SJSA1 (cell line): ENCODE measurements around the gene ENTPD7. TPM values are rescaled to one million over a fixed set of nuclear protein-coding genes. Genes with fewer than 3 reads are reported as not detected.

Source experiments
- DNase-seq, 2 experiments: peaks; one replicate each; pipeline ENCODE4 v3.0.0-alpha.2; 2015 to 2020; ENCODE audit warnings: low spot score in 2 of 2, low read depth in 1 of 2
- H3K27ac ChIP-seq: fragments of 250-450 bp; sonication (Bioruptor Pico); 2 replicates; pipeline ENCODE4 v1.5.1; 2020; ENCODE audit warnings: mild to moderate bottlenecking, moderate library complexity
- H3K27me3 ChIP-seq: fragments of 250-450 bp; sonication (Bioruptor Pico); replicated peaks from 2 replicates; pipeline ENCODE4 v1.5.1; 2020; ENCODE audit warnings: mild to moderate bottlenecking, moderate library complexity
- H3K36me3 ChIP-seq: fragments of 250-450 bp; sonication (Bioruptor Pico); 2 replicates; pipeline ENCODE4 v1.5.1; 2020; ENCODE audit warnings: mild to moderate bottlenecking
- H3K4me1 ChIP-seq: fragments of 250-450 bp; sonication (Bioruptor Pico); replicated peaks from 2 replicates; pipeline ENCODE4 v1.6.1; 2021; ENCODE audit warnings: mild to moderate bottlenecking
- H3K4me3 ChIP-seq: fragments of 250-450 bp; sonication (Bioruptor Pico); 2 replicates; pipeline ENCODE4 v1.5.1; 2020; ENCODE audit warnings: mild to moderate bottlenecking
- H3K9me3 ChIP-seq: fragments of 250-450 bp; sonication (Bioruptor Pico); replicated peaks from 2 replicates; pipeline ENCODE4 v1.5.1; 2020; ENCODE audit warnings: mild to moderate bottlenecking
- total RNA-seq: library from RNA; depleted of rRNA; stranded (reverse); fragments of >200 nt; shearing (Covaris generic); gene quantifications from 2 replicates; pipeline ENCODE4 v1.2.3, GENCODE V29; 2014

ENTPD7 gene
- total RNA-seq, 1 experiment from 2014 or later, result 18.4 TPM

DNA sequence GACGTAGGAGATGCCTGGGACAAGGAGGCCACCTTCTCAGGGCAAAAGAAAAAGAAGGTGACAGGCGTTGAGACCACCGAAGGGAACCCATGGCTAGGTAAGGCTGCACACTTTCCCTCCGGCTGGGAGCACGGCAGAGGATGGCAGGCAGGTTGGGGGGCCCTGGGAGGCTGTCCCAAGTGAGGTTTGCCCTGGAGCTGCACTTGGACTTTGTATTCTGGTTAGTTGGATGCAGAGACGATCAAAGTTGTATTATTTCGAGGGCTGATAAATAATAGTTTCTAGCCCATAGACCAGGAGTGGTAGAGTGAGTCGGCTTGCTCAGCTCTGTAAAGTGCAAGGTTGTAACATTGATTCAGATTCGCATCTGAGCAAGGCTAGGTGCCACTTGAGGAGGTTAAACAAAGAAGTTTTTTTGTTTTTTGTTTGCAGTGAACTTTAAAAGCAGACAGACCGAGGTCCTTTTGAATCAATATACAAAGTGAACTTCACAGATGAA, 608 bp downstream of the ENTPD7 start:
- no peak for DNase-seq
- H3K27me3 ChIP-seq, result no peaks in the 10 kb centered on the region

DNA sequence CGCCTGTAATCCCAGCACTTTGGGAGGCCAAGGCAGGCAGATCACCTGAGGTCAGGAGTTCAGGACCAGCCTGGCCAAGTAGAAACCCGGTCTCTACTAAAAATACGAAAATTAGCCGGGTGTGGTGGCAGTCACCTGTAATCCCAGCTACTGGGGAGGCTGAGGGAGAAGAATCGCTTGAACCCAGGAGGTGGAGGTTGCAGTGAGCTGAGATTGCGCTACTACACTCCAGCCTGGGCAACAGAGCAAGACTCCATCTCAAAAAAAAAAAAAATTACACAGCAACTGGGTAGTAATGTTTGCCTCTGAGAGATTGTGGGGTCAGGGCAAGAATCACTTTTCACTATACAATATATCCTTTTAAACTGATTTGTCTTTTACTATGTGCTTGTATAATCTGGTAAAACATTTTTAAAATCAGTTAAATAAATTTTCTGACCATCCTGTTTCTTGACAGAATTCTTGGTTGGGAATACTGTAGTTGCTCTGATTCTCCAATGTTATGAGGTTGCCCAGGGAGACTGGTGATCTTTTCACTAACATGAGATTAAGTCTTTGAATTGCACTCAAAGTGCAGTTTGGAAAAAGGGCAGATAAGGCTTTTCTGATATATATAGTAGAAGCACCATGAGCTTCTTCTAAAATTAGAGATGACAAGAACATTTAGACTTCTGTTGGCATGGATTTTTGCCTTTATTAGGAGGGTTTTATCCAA, 1.5 kb downstream of the ENTPD7 start:
- no peak for DNase-seq
- Histone ChIP-seq H3K36me3 (peaks cover 25% of the 10 kb centered on the region), H3K4me1 (peaks cover 25% of the 10 kb centered on the region), H3K27me3 (no peaks in the 10 kb centered on the region), H3K4me3 (no peak overlapping the region), H3K27ac (peak overlapping the region; percentile 49), H3K9me3 (no peaks in the 10 kb centered on the region; the same call in 1 of the 2 replicates)

More for the DNA sequence above, 608 bp downstream of the ENTPD7 start:
- peaks cover 25% of the 10 kb centered on the region for H3K4me1 ChIP-seq
- H3K4me3 ChIP-seq, result peak overlapping the region; percentile 86
- no peaks in the 10 kb centered on the region; the same call in 1 of the 2 replicates for H3K9me3 ChIP-seq
- peaks cover 19% of the 10 kb centered on the region for H3K36me3 ChIP-seq
- peak overlapping the region; percentile 76 for H3K27ac ChIP-seq

GRCh38 chr10:99661377-99661763, 2.1 kb downstream of the ENTPD7 start:
- Histone ChIP-seq H3K36me3 (peaks cover 26% of the 10 kb centered on the region), H3K9me3 (no peaks in the 10 kb centered on the region; the same call in 1 of the 2 replicates), H3K27ac (peak overlapping the region; percentile 49), H3K27me3 (no peaks in the 10 kb centered on the region), H3K4me3 (no peak overlapping the region), H3K4me1 (peaks cover 27% of the 10 kb centered on the region)
- peak; percentile 47 to 67 for DNase-seq

- Histone ChIP-seq H3K9me3 (no peaks in the 10 kb centered on the region), H3K27ac (no peak overlapping the region), H3K27me3 (no peaks in the 10 kb centered on the region), H3K4me1 (peaks cover 29% of the 10 kb centered on the region), H3K4me3 (no peak overlapping the region), H3K36me3 (peaks cover 30% of the 10 kb centered on the region)
- no peak for DNase-seq
Measured at GRCh38 chr10:99665304-99665703, 6.0 kb downstream of the ENTPD7 start.

DNA sequence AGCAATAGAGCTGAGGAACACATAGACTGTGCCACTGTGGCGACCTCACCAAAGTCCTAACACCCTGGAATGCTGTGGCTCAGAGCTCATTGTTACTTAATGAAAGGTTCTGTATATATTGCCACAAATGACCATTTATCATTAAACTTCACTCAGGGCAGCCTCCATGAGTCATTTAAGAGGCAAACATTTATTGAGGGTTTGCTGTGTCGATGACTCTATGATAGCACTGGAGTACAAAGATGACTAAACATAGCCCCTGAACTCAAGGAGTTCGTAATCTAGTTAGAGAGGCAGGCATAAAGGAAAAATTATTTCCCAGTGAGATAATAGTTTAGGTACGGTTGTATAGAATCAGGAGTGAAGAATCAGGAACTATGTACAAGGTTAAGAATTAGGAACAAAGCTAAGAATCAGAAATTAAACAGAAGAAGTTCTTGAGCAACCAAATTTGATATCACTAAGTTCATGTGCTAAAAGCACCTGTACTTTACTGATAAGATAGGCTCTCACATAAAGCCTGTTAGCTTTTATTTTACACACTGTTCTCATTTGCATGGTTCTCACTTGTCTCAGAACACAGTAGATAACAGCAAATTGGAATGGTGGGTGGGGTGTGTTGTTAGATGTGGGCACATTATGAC, 7.9 kb downstream of the ENTPD7 start:
- no peak overlapping the region for H3K4me3 ChIP-seq
- H3K27me3 ChIP-seq, result no peaks in the 10 kb centered on the region
- peak in 1 of 2 experiments; percentile 53 for DNase-seq
- peaks cover 14% of the 10 kb centered on the region for H3K4me1 ChIP-seq
- peaks cover 31% of the 10 kb centered on the region for H3K36me3 ChIP-seq
- H3K27ac ChIP-seq, result peak overlapping the region; percentile 12; the same call in 1 of the 2 replicates
- H3K9me3 ChIP-seq, result no peaks in the 10 kb centered on the region

DNA sequence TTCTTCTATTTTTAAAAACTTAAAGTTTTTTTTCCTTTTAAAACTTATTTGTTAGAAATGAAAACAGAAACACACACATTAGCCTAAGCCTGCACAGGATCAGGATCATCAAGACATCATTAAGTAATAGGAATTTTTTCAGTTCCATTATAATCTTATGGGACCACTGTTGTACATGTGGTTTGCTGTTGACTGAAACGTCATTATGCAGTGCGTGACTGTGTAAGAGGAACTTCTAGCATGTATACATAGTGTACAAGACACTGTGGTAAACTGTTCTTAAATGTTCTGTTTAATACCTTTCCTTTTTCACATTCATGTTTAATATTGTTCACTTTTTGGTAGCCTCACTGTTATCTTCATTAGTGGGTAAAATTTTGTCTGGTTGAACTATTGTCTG, 12.1 kb downstream of the ENTPD7 start:
- H3K36me3 ChIP-seq, result peaks cover 23% of the 10 kb centered on the region
- no peak overlapping the region for H3K4me3 ChIP-seq
- no peaks in the 10 kb centered on the region for H3K9me3 ChIP-seq
- H3K27ac ChIP-seq, result no peak overlapping the region
- no peaks in the 10 kb centered on the region for H3K27me3 ChIP-seq
- H3K4me1 ChIP-seq, result peaks cover 13% of the 10 kb centered on the region
- no peak for DNase-seq

- Histone ChIP-seq H3K27ac (no peak overlapping the region), H3K27me3 (no peaks in the 10 kb centered on the region), H3K9me3 (no peaks in the 10 kb centered on the region), H3K4me3 (no peak overlapping the region), H3K4me1 (no peaks in the 10 kb centered on the region), H3K36me3 (peaks cover 20% of the 10 kb centered on the region)
- DNase-seq, result no peak
Measured at GRCh38 chr10:99672884-99673283, 13.6 kb downstream of the ENTPD7 start.

DNA sequence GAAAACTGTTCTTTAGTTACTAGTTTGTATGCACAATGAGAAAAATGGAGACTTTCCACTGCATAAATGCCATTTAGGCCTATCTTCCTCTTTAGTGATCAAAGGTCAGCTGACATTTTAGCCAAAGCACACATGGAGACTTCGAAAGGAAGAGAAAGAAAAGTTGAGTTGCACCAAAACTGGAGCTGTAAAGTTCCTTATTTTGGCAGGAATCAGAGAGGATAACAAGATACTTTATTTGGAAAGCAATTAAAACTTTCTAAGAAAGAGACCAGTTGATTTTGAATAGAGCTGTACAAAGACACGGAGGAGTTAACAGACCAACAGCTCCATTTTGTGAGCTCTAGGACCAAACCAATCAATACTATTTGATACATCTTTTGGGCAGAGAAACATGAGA, 14.2 kb downstream of the ENTPD7 start:
- Histone ChIP-seq H3K4me3 (no peak overlapping the region), H3K9me3 (no peaks in the 10 kb centered on the region), H3K27ac (no peak overlapping the region), H3K27me3 (no peaks in the 10 kb centered on the region), H3K4me1 (no peaks in the 10 kb centered on the region), H3K36me3 (peaks cover 20% of the 10 kb centered on the region)
- no peak for DNase-seq

DNA sequence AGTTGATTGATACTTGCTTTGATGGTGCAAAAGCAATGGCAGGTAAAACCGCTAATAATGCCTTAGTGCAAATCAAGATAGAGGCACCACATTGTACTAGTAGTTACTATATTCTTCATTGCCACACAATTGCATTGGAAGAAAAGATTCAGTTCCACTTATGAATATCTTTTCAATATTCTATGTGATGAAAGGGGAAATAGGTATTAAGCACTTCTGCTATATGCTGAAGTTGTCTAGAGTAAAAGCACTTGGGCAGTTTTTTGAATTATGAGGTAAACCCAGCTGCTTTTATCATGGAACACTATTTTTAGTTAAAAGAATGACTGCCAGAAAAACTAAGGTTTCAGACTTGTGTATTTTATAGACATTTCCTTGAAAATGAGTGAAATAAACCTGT, 15.5 kb downstream of the ENTPD7 start:
- Histone ChIP-seq H3K4me1 (no peaks in the 10 kb centered on the region), H3K36me3 (peaks cover 28% of the 10 kb centered on the region), H3K4me3 (no peak overlapping the region), H3K27ac (no peak overlapping the region), H3K27me3 (no peaks in the 10 kb centered on the region), H3K9me3 (no peaks in the 10 kb centered on the region)
- no peak for DNase-seq

- Histone ChIP-seq H3K27me3 (no peaks in the 10 kb centered on the region), H3K4me3 (no peak overlapping the region), H3K9me3 (no peaks in the 10 kb centered on the region), H3K27ac (no peak overlapping the region), H3K4me1 (no peaks in the 10 kb centered on the region), H3K36me3 (peaks cover 34% of the 10 kb centered on the region)
- DNase-seq, result no peak
Measured at GRCh38 chr10:99676426-99676825, 17.1 kb downstream of the ENTPD7 start.

DNA sequence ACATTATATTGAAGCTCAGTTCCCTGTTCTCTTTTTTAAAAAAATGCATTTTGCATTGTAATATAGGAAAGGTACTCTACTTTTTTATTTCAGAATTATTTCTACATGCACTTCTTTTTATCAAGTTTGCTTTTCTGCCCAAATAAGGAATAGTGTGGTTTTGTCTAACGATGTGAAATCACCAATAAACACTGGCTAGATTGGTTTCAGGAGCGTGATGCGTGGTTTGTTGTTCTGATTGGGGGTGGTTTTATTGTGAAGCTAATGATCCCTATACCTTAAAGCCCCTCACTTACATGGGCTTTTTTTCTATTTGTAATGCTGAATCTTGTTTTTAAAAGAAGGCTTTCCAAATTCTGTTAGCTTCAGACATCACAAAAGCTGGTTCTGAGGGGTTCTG, 17.6 kb downstream of the ENTPD7 start:
- DNase-seq, result no peak
- no peaks in the 10 kb centered on the region for H3K9me3 ChIP-seq
- H3K4me1 ChIP-seq, result no peaks in the 10 kb centered on the region
- H3K4me3 ChIP-seq, result no peak overlapping the region
- H3K27ac ChIP-seq, result no peak overlapping the region
- H3K27me3 ChIP-seq, result no peaks in the 10 kb centered on the region
- H3K36me3 ChIP-seq, result peaks cover 36% of the 10 kb centered on the region

DNA sequence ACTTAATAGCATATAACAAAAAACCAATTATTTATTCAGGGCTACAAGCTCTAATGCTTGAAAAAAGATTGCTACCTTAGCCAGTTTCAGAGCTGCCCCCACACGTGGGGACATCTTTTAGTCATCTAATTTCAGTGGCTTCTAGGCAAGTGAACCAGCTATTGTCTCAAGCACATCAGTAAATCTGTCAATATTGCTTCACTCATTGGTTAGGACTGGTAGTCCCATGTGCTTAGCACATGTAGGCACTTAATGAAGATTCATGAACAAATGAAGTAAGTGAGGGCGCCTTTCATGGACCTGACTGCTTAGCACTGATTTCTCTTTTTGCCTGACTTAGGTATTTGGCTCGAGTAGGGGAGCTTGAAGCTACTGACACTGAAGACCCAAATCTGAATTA, 19.6 kb downstream of the ENTPD7 start:
- H3K36me3 ChIP-seq, result peaks cover 30% of the 10 kb centered on the region
- DNase-seq, result no peak

DNA sequence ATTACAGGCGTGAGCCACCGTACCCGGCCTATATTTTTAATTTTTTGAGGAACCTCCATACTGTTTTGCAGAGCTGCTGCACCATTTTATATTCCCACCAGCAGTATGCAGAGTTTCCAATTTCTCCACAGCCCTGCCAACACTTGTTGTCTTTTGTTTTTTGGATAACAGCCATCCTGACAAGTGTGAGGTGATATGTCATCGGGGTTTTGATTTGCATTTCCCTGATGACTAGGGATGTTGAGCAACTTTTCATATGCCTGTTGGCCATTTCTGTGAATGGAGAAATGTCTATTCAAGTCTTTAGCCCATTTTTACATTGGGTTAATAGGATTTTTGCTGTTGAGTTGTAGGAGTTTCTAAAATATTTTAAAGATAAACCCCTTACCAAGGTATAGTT, 22.2 kb downstream of the ENTPD7 start:
- DNase-seq, result no peak
- H3K36me3 ChIP-seq, result peaks cover 38% of the 10 kb centered on the region
- peaks cover 6% of the 10 kb centered on the region; the same call in 1 of the 2 replicates for H3K4me1 ChIP-seq
- H3K27me3 ChIP-seq, result no peaks in the 10 kb centered on the region
- H3K27ac ChIP-seq, result no peak overlapping the region
- no peak overlapping the region for H3K4me3 ChIP-seq
- peaks cover 4% of the 10 kb centered on the region; the same call in 1 of the 2 replicates for H3K9me3 ChIP-seq

More for the DNA sequence above, 19.6 kb downstream of the ENTPD7 start:
- no peaks in the 10 kb centered on the region for H3K27me3 ChIP-seq
- H3K9me3 ChIP-seq, result no peaks in the 10 kb centered on the region
- no peak overlapping the region for H3K27ac ChIP-seq
- no peaks in the 10 kb centered on the region for H3K4me1 ChIP-seq
- H3K4me3 ChIP-seq, result no peak overlapping the region

- Histone ChIP-seq H3K27me3 (no peaks in the 10 kb centered on the region), H3K27ac (no peak overlapping the region), H3K9me3 (peaks cover 4% of the 10 kb centered on the region; the same call in 1 of the 2 replicates), H3K36me3 (peaks cover 38% of the 10 kb centered on the region), H3K4me1 (peaks cover 6% of the 10 kb centered on the region; the same call in 1 of the 2 replicates), H3K4me3 (no peak overlapping the region)
- no peak for DNase-seq
Measured at GRCh38 chr10:99682032-99682431, 22.7 kb downstream of the ENTPD7 start.
